HepG2 (cell line): ENCODE results near the gene TNS1. TPM values are rescaled to one million over a fixed set of nuclear protein-coding genes. Genes with fewer than 3 reads are reported as not detected.

Source experiments
- ATAC-seq: fragments of 200-7000 bp; cut with Tn5 transposase; 3 replicates; pipeline ENCODE4 v1.9.1; 2020; ENCODE audit warnings: mild to moderate bottlenecking, moderate library complexity
- BruUV-seq: library from RNA; stranded (reverse); fragments of 400-500 nt; replicated peaks from 2 replicates; lab custom pipeline; 2021; lab: Mats Ljungman, UMichigan
- CTCF ChIA-PET: fragments of 300-600 bp; formaldehyde crosslinking; extraction: SDS; loops from one replicate; lab custom pipeline; 2021; ENCODE audit warnings: low total read pairs, inconsistent platforms, low intra/inter-chr PET ratio; lab: Yijun Ruan, JAX
- POLR2A ChIA-PET: fragments of 350-600 bp; sonication (Branson Sonifier 250); formaldehyde crosslinking; loops from one replicate; lab custom pipeline; 2020; ENCODE audit warnings: antibody characterized with exemption, inconsistent platforms; lab: Yijun Ruan, JAX
- DNase-seq: peaks from one replicate; pipeline ENCODE4 v3.0.0-alpha.2; 2015; ENCODE audit warnings: low spot score
- FAIRE-seq: peaks from 3 replicates; lab custom pipeline; 2011; peaks lifted over from hg19 to GRCh38; lab: Jason Lieb, UNC
- H2AFZ ChIP-seq: one replicate; pipeline ENCODE4 v1.6.1; 2011; ENCODE audit warnings: low read length, inconsistent platforms
- H3K27ac ChIP-seq: fragments of 300-600 bp; 3 replicates; pipeline ENCODE4 v1.8.0; 2011; ENCODE audit warnings: mixed run types, mild to moderate bottlenecking, mixed read lengths, low read length, inconsistent platforms; ENCODE audit not compliant: insufficient read depth; ENCODE audit errors: extremely low read length
- H3K27me3 ChIP-seq, 2 experiments: fragments of 200-600 bp in 1 of 2; 2 replicates in 1 of 2; 3 replicates in 1 of 2; pipeline versions ENCODE4 v1.6.0 to v1.8.0; 2011; ENCODE audit warnings: low read length in 2 of 2, mild to moderate bottlenecking in 2 of 2, moderate library complexity in 2 of 2, inconsistent platforms in 1 of 2; ENCODE audit not compliant: insufficient read depth in 2 of 2, control insufficient read depth in 1 of 2
- H3K36me3 ChIP-seq, 2 experiments: fragments of 200-600 bp in 1 of 2; replicated peaks in 1 of 2; 2 replicates in 1 of 2; 3 replicates in 1 of 2; pipeline versions ENCODE4 v1.5.1 to v1.8.0; 2011; ENCODE audit warnings: low read length in 2 of 2, inconsistent platforms in 1 of 2; ENCODE audit not compliant: insufficient read depth in 2 of 2, control insufficient read depth in 1 of 2
- H3K4me1 ChIP-seq: 2 replicates; pipeline ENCODE4 v1.5.1; 2012; ENCODE audit warnings: low read length, inconsistent platforms; ENCODE audit not compliant: insufficient read depth
- H3K4me2 ChIP-seq: 2 replicates; pipeline ENCODE4 v1.6.0; 2011; ENCODE audit warnings: low read depth, low read length, inconsistent platforms
- H3K4me3 ChIP-seq, 3 experiments: fragments of 200-600 bp in 1 of 3; sonication (generic), shearing (Covaris generic) in 1 of 3; replicated peaks in 1 of 3; 2 replicates each; pipeline ENCODE4 v1.5.1; 2011 to 2016; ENCODE audit warnings: low read length in 3 of 3, inconsistent platforms in 2 of 3, low read depth in 2 of 3, mild to moderate bottlenecking in 2 of 3, control low read depth in 1 of 3, mixed read lengths in 1 of 3; ENCODE audit not compliant: insufficient read depth in 1 of 3
- H3K79me2 ChIP-seq: one replicate; pipeline ENCODE4 v1.6.1; 2011; ENCODE audit warnings: low read length, inconsistent platforms; ENCODE audit not compliant: insufficient read depth
- H3K9ac ChIP-seq: 2 replicates; pipeline ENCODE4 v1.6.0; 2011; ENCODE audit warnings: mild to moderate bottlenecking, low read depth, low read length, inconsistent platforms; ENCODE audit not compliant: insufficient read depth
- H3K9me3 ChIP-seq: 2 replicates; pipeline ENCODE4 v1.5.1; 2012; ENCODE audit warnings: mild to moderate bottlenecking, low read length
- H4K20me1 ChIP-seq: 2 replicates; pipeline ENCODE4 v1.6.0; 2011; ENCODE audit warnings: inconsistent platforms, mild to moderate bottlenecking, low read length, moderate library complexity; ENCODE audit not compliant: insufficient read depth
- SAP130 ChIP-seq: IDR thresholded peaks from 2 replicates; pipeline ENCODE4 v1.6.1; 2016; ENCODE audit warnings: low read depth
- ZC3H13 ChIP-seq: sonication (generic); formaldehyde crosslinking; IDR thresholded peaks from 2 replicates; pipeline ENCODE4 v1.8.1; 2023; ENCODE audit warnings: mild to moderate bottlenecking, missing genetic modification reagents, moderate library complexity
- ZMAT5 ChIP-seq: sonication (generic); formaldehyde crosslinking; IDR thresholded peaks from 2 replicates; pipeline ENCODE4 v1.5.0; 2020; ENCODE audit warnings: mild to moderate bottlenecking, low read depth, missing genetic modification reagents, borderline replicate concordance
- WGBS: methylation state at CpG from one replicate; pipeline ENCODE4 v1.1.6; 2017; ENCODE audit warnings: low lambda C conversion rate; 5-methylcytosine and 5-hydroxymethylcytosine counted together
- in situ Hi-C: cut with HindIII; loops from 2 replicates; pipeline ENCODE4 v1.10.0; 2017; ENCODE audit warnings: low pct_unique_long_range_greater_than_20kb; ENCODE audit not compliant: extremely low pct_ligation_motif_present
- intact Hi-C: fragments of 100-400 bp; cut with micrococcal nuclease; formaldehyde crosslinking; loops from one replicate; pipeline ENCODE4 v1.10.0; 2022; ENCODE audit not compliant: unreplicated experiment
- polyA plus RNA-seq, 8 experiments: library from polyadenylated mRNA; depleted of rRNA in 3 of 8; stranded (reverse) in 7 of 8; unstranded in 1 of 8; fragments of >200 nt; fragmentation: Illumina TruSeq in 4 of 8; extraction: Trizol in 4 of 8; gene quantifications; 2 replicates each; pipeline versions ENCODE4 v1.2.1 to v1.2.3, GENCODE V29; 2011 to 2016; ENCODE audit warnings: low read depth in 4 of 8, missing spikeins in 1 of 8, mixed read lengths in 1 of 8; ENCODE audit not compliant: insufficient read depth in 1 of 8
- total RNA-seq, 5 experiments: library from RNA; depleted of rRNA; stranded (reverse); fragments of >200 nt; fragmentation: Illumina TruSeq; extraction: Trizol; gene quantifications; 2 replicates each; pipeline ENCODE4 v1.2.3, GENCODE V29; 2016; ENCODE audit warnings: low read depth in 1 of 5
- TF ChIP-seq, protein P1 (sequence below): IDR thresholded peaks from 2 replicates; pipeline ENCODE4 v1.6.1; 2016; ENCODE audit warnings: missing compliant biosample characterization, missing genetic modification reagents, borderline replicate concordance

Gene TNS1
- total and polyA plus RNA-seq, 2 of the 13 experiments (the other 11 are each of a cell fraction or from before 2014, with no cell fraction given), result 1.9 to 118 TPM

- Histone ChIP-seq H3K9ac (no peak overlapping the region), H3K79me2 (no peaks in the 10 kb centered on the region), H3K27ac (no peak overlapping the region), H2AFZ (no peak overlapping the region), H3K4me1 (peaks cover 19% of the 10 kb centered on the region), H4K20me1 (no peaks in the 10 kb centered on the region), H3K36me3 (no peaks in the 10 kb centered on the region)
- CTCF ChIA-PET, result no interaction called here
- DNase-seq, result no peak
- in situ Hi-C loops, result no loop called here
- TF ChIP-seq ZC3H13 (CRISPR knock-in tag) (no peak), ZMAT5 (CRISPR knock-in tag) (no peak), SAP130 (CRISPR knock-in tag) (no peak)
- TF ChIP-seq, protein P1, sequence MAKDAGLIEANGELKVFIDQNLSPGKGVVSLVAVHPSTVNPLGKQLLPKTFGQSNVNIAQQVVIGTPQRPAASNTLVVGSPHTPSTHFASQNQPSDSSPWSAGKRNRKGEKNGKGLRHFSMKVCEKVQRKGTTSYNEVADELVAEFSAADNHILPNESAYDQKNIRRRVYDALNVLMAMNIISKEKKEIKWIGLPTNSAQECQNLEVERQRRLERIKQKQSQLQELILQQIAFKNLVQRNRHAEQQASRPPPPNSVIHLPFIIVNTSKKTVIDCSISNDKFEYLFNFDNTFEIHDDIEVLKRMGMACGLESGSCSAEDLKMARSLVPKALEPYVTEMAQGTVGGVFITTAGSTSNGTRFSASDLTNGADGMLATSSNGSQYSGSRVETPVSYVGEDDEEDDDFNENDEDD (CRISPR knock-in tag), result no peak
- TF ChIP-seq, all 625 proteins: peak for 0
- intact Hi-C loops, result no loop called here
- POLR2A ChIA-PET, result no interaction called here
- no peak overlapping the region for H3K4me2 ChIP-seq
- 8% methylated on average over 11 of the region's 11 CpGs for WGBS
- H3K27me3 ChIP-seq, result peaks cover under 1 to 62% of the 10 kb centered on the region in 2 experiments; a peak in 4 of 5 replicates
- BruUV-seq, result no TSS peak
- ATAC-seq, result no peak
- H3K9me3 ChIP-seq, result no peaks in the 10 kb centered on the region
- no peak for FAIRE-seq
- H3K4me3 ChIP-seq, result no peak overlapping the region
Measured at GRCh38 chr2:218015586-218016521, 13.1 kb upstream of the TNS1 start.
